GM23338 (cell line): ENCODE results near the gene GRM8. TPM values are rescaled to one million over a fixed set of nuclear protein-coding genes. Genes with fewer than 3 reads are reported as not detected.

Experiments used
- ATAC-seq: fragments of 200-7000 bp; cut with Tn5 transposase; 3 replicates; pipeline ENCODE4 v1.9.1; 2020
- DNase-seq: peaks from one replicate; pipeline ENCODE4 v3.0.0-alpha.2; 2015; ENCODE audit warnings: low spot score
- H2AFZ ChIP-seq: fragments of 200-600 bp; sonication (generic); 2 replicates; pipeline ENCODE4 v1.8.0; 2016; ENCODE audit warnings: antibody characterized with exemption, mild to moderate bottlenecking, moderate library complexity
- H3F3A ChIP-seq: fragments of 200-600 bp; sonication (generic); replicated peaks from 2 replicates; pipeline ENCODE4 v1.8.0; 2017; ENCODE audit warnings: antibody characterized with exemption, mixed run types, low read depth
- H3K27ac ChIP-seq: fragments of 200-600 bp; sonication (generic); 2 replicates; pipeline ENCODE4 v1.6.1; 2016; ENCODE audit warnings: low read depth
- H3K27me3 ChIP-seq: fragments of 200-600 bp; sonication (generic); 2 replicates; pipeline ENCODE4 v1.8.0; 2016; ENCODE audit warnings: mild to moderate bottlenecking, mixed run types, moderate library complexity; ENCODE audit not compliant: insufficient read depth
- H3K36me3 ChIP-seq: fragments of 200-600 bp; sonication (generic); 2 replicates; pipeline ENCODE4 v1.8.0; 2016; ENCODE audit warnings: mild to moderate bottlenecking; ENCODE audit not compliant: insufficient read depth
- H3K4me1 ChIP-seq: fragments of 200-600 bp; sonication (generic); 2 replicates; pipeline ENCODE4 v1.8.0; 2016; ENCODE audit warnings: mild to moderate bottlenecking, moderate library complexity; ENCODE audit not compliant: insufficient read depth
- H3K4me2 ChIP-seq: fragments of 200-600 bp; sonication (generic); 2 replicates; pipeline ENCODE4 v1.7.1; 2017; ENCODE audit warnings: mixed run types
- H3K4me3 ChIP-seq: fragments of 200-600 bp; sonication (generic); 2 replicates; pipeline ENCODE4 v1.6.1; 2016; ENCODE audit warnings: mixed run types
- H3K79me2 ChIP-seq: fragments of 200-600 bp; sonication (generic); replicated peaks from 2 replicates; pipeline ENCODE4 v1.8.0; 2017; ENCODE audit warnings: mild to moderate bottlenecking; ENCODE audit not compliant: insufficient read depth
- H3K9me2 ChIP-seq: fragments of 200-600 bp; sonication (generic); 2 replicates; pipeline ENCODE4 v1.8.0; 2017; ENCODE audit not compliant: insufficient read depth
- H4K20me1 ChIP-seq: fragments of 200-600 bp; sonication (generic); replicated peaks from 2 replicates; pipeline ENCODE4 v1.8.0; 2017; ENCODE audit warnings: mild to moderate bottlenecking; ENCODE audit not compliant: insufficient read depth
- H3K27ac Mint-ChIP-seq: 2 replicates; pipeline ENCODE4 v1.8.0; 2020; ENCODE audit warnings: inconsistent platforms, mild to moderate bottlenecking, moderate library complexity, mixed read lengths
- H3K27me3 Mint-ChIP-seq: 3 replicates; pipeline ENCODE4 v1.8.0; 2022; ENCODE audit warnings: low read depth, mild to moderate bottlenecking, moderate library complexity, mixed read lengths, inconsistent platforms; ENCODE audit not compliant: insufficient read depth, poor library complexity
- H3K36me3 Mint-ChIP-seq: 3 replicates; pipeline ENCODE4 v1.8.0; 2021; ENCODE audit warnings: low read depth, mild to moderate bottlenecking, inconsistent platforms, moderate library complexity, mixed read lengths
- H3K4me1 Mint-ChIP-seq: 3 replicates; pipeline ENCODE4 v1.8.0; 2020; ENCODE audit warnings: mild to moderate bottlenecking, inconsistent platforms, mixed read lengths
- H3K4me3 Mint-ChIP-seq: 3 replicates; pipeline ENCODE4 v1.8.0; 2021; ENCODE audit warnings: moderate library complexity, mild to moderate bottlenecking, inconsistent platforms, mixed read lengths
- H3K9me3 Mint-ChIP-seq: 3 replicates; pipeline ENCODE4 v1.8.0; 2020; ENCODE audit warnings: moderate library complexity, mild to moderate bottlenecking, inconsistent platforms, mixed read lengths
- CREB1 ChIP-seq: fragments of 250-450 bp; sonication (Bioruptor Pico); IDR thresholded peaks from 2 replicates; pipeline ENCODE4 v1.5.0; 2020; ENCODE audit warnings: low read depth, mild to moderate bottlenecking, moderate library complexity
- EZH2 ChIP-seq: fragments of 200-600 bp; sonication (generic); IDR thresholded peaks from one replicate; pipeline ENCODE4 v1.8.0; 2017; ENCODE audit warnings: antibody characterized with exemption, mild to moderate bottlenecking, low read depth; ENCODE audit not compliant: unreplicated experiment
- JUNB ChIP-seq: IDR thresholded peaks from one replicate; pipeline ENCODE4 v1.6.1; 2016; ENCODE audit warnings: antibody characterized with exemption; ENCODE audit not compliant: unreplicated experiment
- NANOG ChIP-seq: IDR thresholded peaks from 2 replicates; pipeline ENCODE4 v1.6.1; 2016; ENCODE audit warnings: antibody characterized with exemption, borderline replicate concordance
- POLR2AphosphoS5 ChIP-seq: IDR thresholded peaks from 2 replicates; pipeline ENCODE4 v1.6.1; 2016; ENCODE audit warnings: antibody characterized with exemption, low read depth
- STAT1 ChIP-seq: IDR thresholded peaks from one replicate; pipeline ENCODE4 v1.6.1; 2016; ENCODE audit warnings: antibody characterized with exemption; ENCODE audit not compliant: unreplicated experiment
- ZNF331 ChIP-seq: fragments of 250-450 bp; sonication (Bioruptor Pico); IDR thresholded peaks from 2 replicates; pipeline ENCODE4 v1.5.0; 2020; ENCODE audit warnings: low read depth, mild to moderate bottlenecking, moderate library complexity
- polyA plus RNA-seq: library from polyadenylated mRNA; unstranded; fragments of >200 nt; fragmentation: Nextera tagmentation; extraction: Ambion mirVana; gene quantifications from 2 replicates; pipeline ENCODE4 v1.2.1, GENCODE V29; 2016
- total RNA-seq: library from RNA; depleted of rRNA; stranded (reverse); fragments of >200 nt; shearing (Covaris generic); gene quantifications from 2 replicates; pipeline ENCODE4 v1.2.3, GENCODE V29; 2014
- TF ChIP-seq, protein P1 (sequence below), 2 experiments: fragments of 200-600 bp in 1 of 2; sonication (generic) in 1 of 2; conservative IDR thresholded peaks; 2 replicates each; pipeline versions ENCODE4 v1.5.1 to v1.6.1; 2016 to 2017; ENCODE audit warnings: antibody characterized with exemption in 2 of 2, low read depth in 2 of 2, mild to moderate bottlenecking in 2 of 2, moderate library complexity in 1 of 2
- TF ChIP-seq, protein P2 (sequence below): fragments of 250-450 bp; sonication (Bioruptor Pico); IDR thresholded peaks from 2 replicates; pipeline ENCODE4 v1.5.0; 2020; ENCODE audit warnings: mild to moderate bottlenecking, moderate library complexity
- TF ChIP-seq, protein P3 (sequence below): IDR thresholded peaks from one replicate; pipeline ENCODE4 v1.6.1; 2018; ENCODE audit warnings: antibody characterized with exemption; ENCODE audit not compliant: unreplicated experiment

The GRM8 gene
- total and polyA plus RNA-seq, 2 experiments from 2014 or later = 1.9 to 6.6 TPM

DNA sequence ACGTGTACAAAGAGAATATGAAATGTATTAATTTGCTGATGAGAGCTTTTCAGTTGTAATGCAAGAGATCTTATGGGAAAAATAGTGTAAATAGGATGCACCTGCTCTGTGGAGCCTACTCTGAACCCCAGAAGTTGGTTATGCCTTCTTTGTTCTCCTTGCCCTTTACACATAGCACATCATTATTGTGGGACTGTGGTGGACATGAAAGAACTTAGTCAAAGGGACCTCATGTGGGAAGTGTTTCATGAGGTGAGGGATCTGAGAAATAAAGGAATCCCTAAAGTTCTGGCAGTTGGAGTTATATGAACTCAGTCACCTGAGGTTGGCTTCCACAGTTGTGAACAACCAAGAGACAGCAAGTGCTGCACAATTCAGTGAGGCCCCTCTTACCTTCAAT is 66.1 kb downstream of the GRM8 start:
- Histone ChIP-seq H4K20me1 (no peaks in the 10 kb centered on the region), H3K27ac (no peak overlapping the region), H3K4me3 (no peak overlapping the region), H3K27me3 (no peaks in the 10 kb centered on the region), H3K79me2 (no peaks in the 10 kb centered on the region), H3K9me2 (no peaks in the 10 kb centered on the region; the same call in 1 of the 2 replicates), H2AFZ (no peak overlapping the region), H3F3A (no peaks in the 10 kb centered on the region), H3K4me2 (no peak overlapping the region), H3K36me3 (no peaks in the 10 kb centered on the region), H3K4me1 (peaks cover 13% of the 10 kb centered on the region)
- TF ChIP-seq NANOG (no peak), EZH2 (no peak), JUNB (no peak), CREB1 (CRISPR knock-in tag) (no peak), ZNF331 (CRISPR knock-in tag) (no peak), POLR2AphosphoS5 (no peak), STAT1 (no peak)
- TF ChIP-seq, protein P1, sequence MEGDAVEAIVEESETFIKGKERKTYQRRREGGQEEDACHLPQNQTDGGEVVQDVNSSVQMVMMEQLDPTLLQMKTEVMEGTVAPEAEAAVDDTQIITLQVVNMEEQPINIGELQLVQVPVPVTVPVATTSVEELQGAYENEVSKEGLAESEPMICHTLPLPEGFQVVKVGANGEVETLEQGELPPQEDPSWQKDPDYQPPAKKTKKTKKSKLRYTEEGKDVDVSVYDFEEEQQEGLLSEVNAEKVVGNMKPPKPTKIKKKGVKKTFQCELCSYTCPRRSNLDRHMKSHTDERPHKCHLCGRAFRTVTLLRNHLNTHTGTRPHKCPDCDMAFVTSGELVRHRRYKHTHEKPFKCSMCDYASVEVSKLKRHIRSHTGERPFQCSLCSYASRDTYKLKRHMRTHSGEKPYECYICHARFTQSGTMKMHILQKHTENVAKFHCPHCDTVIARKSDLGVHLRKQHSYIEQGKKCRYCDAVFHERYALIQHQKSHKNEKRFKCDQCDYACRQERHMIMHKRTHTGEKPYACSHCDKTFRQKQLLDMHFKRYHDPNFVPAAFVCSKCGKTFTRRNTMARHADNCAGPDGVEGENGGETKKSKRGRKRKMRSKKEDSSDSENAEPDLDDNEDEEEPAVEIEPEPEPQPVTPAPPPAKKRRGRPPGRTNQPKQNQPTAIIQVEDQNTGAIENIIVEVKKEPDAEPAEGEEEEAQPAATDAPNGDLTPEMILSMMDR (conservative IDR thresholded peaks at IDR 0.05; ENCODE audit: low read depth in 2 of 2) = no peak
- TF ChIP-seq, protein P2, sequence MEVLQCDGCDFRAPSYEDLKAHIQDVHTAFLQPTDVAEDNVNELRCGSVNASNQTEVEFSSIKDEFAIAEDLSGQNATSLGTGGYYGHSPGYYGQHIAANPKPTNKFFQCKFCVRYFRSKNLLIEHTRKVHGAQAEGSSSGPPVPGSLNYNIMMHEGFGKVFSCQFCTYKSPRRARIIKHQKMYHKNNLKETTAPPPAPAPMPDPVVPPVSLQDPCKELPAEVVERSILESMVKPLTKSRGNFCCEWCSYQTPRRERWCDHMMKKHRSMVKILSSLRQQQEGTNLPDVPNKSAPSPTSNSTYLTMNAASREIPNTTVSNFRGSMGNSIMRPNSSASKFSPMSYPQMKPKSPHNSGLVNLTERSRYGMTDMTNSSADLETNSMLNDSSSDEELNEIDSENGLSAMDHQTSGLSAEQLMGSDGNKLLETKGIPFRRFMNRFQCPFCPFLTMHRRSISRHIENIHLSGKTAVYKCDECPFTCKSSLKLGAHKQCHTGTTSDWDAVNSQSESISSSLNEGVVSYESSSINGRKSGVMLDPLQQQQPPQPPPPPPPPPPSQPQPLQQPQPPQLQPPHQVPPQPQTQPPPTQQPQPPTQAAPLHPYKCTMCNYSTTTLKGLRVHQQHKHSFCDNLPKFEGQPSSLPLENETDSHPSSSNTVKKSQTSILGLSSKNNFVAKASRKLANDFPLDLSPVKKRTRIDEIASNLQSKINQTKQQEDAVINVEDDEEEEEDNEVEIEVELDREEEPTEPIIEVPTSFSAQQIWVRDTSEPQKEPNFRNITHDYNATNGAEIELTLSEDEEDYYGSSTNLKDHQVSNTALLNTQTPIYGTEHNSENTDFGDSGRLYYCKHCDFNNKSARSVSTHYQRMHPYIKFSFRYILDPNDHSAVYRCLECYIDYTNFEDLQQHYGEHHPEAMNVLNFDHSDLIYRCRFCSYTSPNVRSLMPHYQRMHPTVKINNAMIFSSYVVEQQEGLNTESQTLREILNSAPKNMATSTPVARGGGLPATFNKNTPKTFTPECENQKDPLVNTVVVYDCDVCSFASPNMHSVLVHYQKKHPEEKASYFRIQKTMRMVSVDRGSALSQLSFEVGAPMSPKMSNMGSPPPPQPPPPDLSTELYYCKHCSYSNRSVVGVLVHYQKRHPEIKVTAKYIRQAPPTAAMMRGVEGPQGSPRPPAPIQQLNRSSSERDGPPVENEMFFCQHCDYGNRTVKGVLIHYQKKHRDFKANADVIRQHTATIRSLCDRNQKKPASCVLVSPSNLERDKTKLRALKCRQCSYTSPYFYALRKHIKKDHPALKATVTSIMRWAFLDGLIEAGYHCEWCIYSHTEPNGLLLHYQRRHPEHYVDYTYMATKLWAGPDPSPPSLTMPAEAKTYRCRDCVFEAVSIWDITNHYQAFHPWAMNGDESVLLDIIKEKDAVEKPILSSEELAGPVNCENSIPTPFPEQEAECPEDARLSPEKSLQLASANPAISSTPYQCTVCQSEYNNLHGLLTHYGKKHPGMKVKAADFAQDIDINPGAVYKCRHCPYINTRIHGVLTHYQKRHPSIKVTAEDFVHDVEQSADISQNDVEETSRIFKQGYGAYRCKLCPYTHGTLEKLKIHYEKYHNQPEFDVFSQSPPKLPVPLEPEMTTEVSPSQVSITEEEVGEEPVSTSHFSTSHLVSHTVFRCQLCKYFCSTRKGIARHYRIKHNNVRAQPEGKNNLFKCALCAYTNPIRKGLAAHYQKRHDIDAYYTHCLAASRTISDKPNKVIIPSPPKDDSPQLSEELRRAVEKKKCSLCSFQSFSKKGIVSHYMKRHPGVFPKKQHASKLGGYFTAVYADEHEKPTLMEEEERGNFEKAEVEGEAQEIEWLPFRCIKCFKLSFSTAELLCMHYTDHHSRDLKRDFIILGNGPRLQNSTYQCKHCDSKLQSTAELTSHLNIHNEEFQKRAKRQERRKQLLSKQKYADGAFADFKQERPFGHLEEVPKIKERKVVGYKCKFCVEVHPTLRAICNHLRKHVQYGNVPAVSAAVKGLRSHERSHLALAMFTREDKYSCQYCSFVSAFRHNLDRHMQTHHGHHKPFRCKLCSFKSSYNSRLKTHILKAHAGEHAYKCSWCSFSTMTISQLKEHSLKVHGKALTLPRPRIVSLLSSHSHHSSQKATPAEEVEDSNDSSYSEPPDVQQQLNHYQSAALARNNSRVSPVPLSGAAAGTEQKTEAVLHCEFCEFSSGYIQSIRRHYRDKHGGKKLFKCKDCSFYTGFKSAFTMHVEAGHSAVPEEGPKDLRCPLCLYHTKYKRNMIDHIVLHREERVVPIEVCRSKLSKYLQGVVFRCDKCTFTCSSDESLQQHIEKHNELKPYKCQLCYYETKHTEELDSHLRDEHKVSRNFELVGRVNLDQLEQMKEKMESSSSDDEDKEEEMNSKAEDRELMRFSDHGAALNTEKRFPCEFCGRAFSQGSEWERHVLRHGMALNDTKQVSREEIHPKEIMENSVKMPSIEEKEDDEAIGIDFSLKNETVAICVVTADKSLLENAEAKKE = no peak
- TF ChIP-seq, protein P3, sequence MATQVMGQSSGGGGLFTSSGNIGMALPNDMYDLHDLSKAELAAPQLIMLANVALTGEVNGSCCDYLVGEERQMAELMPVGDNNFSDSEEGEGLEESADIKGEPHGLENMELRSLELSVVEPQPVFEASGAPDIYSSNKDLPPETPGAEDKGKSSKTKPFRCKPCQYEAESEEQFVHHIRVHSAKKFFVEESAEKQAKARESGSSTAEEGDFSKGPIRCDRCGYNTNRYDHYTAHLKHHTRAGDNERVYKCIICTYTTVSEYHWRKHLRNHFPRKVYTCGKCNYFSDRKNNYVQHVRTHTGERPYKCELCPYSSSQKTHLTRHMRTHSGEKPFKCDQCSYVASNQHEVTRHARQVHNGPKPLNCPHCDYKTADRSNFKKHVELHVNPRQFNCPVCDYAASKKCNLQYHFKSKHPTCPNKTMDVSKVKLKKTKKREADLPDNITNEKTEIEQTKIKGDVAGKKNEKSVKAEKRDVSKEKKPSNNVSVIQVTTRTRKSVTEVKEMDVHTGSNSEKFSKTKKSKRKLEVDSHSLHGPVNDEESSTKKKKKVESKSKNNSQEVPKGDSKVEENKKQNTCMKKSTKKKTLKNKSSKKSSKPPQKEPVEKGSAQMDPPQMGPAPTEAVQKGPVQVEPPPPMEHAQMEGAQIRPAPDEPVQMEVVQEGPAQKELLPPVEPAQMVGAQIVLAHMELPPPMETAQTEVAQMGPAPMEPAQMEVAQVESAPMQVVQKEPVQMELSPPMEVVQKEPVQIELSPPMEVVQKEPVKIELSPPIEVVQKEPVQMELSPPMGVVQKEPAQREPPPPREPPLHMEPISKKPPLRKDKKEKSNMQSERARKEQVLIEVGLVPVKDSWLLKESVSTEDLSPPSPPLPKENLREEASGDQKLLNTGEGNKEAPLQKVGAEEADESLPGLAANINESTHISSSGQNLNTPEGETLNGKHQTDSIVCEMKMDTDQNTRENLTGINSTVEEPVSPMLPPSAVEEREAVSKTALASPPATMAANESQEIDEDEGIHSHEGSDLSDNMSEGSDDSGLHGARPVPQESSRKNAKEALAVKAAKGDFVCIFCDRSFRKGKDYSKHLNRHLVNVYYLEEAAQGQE = no peak
- ATAC-seq (no peak), DNase-seq (no peak)
- Mint-ChIP-seq H3K4me3 (no peak overlapping the region), H3K4me1 (peaks cover 21% of the 10 kb centered on the region), H3K27ac (no peak overlapping the region), H3K27me3 (no peaks in the 10 kb centered on the region), H3K36me3 (no peaks in the 10 kb centered on the region), H3K9me3 (peaks cover under 1% of the 10 kb centered on the region; the same call in 1 of the 3 replicates)
